NCI-H1092 (cell line): ENCODE results near the gene VEGFB.

Experiments used
- DNase-seq: peaks from one replicate; lab custom pipeline; 2025; lab: John Stamatoyannopoulos, UW

VEGFB gene

GRCh38 chr11:64283092-64283491 is 48.7 kb downstream of the VEGFB start:
- DNase-seq, result no peak

GRCh38 chr11:64284048-64284961 is 49.9 kb downstream of the VEGFB start, which contains the start of gene BAD:
Gene BAD, minus strand, starts transcription at chr11:64284665. Its CDS starts 297 bp downstream, at chr11:64284368.
- peak; percentile 96 for DNase-seq

GRCh38 chr11:64284962-64285884 is 50.8 kb downstream of the VEGFB start, which contains the start of gene GPR137:
Gene GPR137, plus strand, starts transcription at chr11:64285848. Its CDS starts 677 bp downstream, at chr11:64286525.
- DNase-seq, result peak; percentile 82

GRCh38 chr11:64285885-64286800 is 51.8 kb downstream of the VEGFB start:
- peak; percentile 34 for DNase-seq

GRCh38 chr11:64286801-64287159 is 52.4 kb downstream of the VEGFB start:
- DNase-seq, result no peak

GRCh38 chr11:64287676-64288352 is 53.4 kb downstream of the VEGFB start:
- DNase-seq, result no peak

GRCh38 chr11:64288353-64288750 is 54.0 kb downstream of the VEGFB start:
- no peak for DNase-seq
